Thyroid gland (tissue), 4 donors: ENCODE measurements around the gene RAB11FIP4. TPM values are rescaled to one million over a fixed set of nuclear protein-coding genes. Genes with fewer than 3 reads are reported as not detected.

Experiments
- DNase-seq, 2 donors: peaks; one replicate each; pipeline ENCODE4 v3.0.0-alpha.2; 2019
- H3K27ac ChIP-seq, 3 donors: fragments of 200-600 bp; sonication (generic); 1 replicate in 2 of 3; 2 replicates in 1 of 3; pipeline ENCODE4 v1.5.1; 2016 to 2019; ENCODE audit warnings: mild to moderate bottlenecking in 1 of 3, moderate library complexity in 1 of 3
- H3K27me3 ChIP-seq: fragments of 200-600 bp; sonication (generic); one replicate; pipeline ENCODE4 v1.5.1; 2019
- H3K36me3 ChIP-seq, 2 donors: fragments of 200-600 bp; sonication (generic); one replicate each; pipeline ENCODE4 v1.5.1; 2016 to 2019
- H3K4me1 ChIP-seq, 2 donors: fragments of 200-600 bp; sonication (generic); one replicate each; pipeline ENCODE4 v1.5.1; 2017 to 2019
- H3K4me3 ChIP-seq, 3 donors: fragments of 200-600 bp; sonication (generic); replicated peaks in 1 of 3; 1 replicate in 2 of 3; 2 replicates in 1 of 3; pipeline ENCODE4 v1.5.1; 2016; ENCODE audit warnings: mild to moderate bottlenecking in 1 of 3
- H3K9me3 ChIP-seq: fragments of 200-600 bp; sonication (generic); one replicate; pipeline ENCODE4 v1.5.1; 2017
- POLR2A ChIP-seq, 2 donors: fragments of 450-650 bp; IDR thresholded peaks; one replicate each; pipeline ENCODE4 v1.6.1; 2017; ENCODE audit warnings: antibody characterized with exemption in 2 of 2, mild to moderate bottlenecking in 2 of 2, moderate library complexity in 1 of 2
- WGBS, 2 donors: methylation state at CpG; one replicate each; pipeline ENCODE4 v1.1.5; 2017; 5-methylcytosine and 5-hydroxymethylcytosine counted together
- intact Hi-C: fragments of 100-400 bp; cut with DNase I; formaldehyde crosslinking; loops from one replicate; pipeline ENCODE4 v1.15.1; 2023
- total RNA-seq, 4 donors: library from RNA; depleted of rRNA; stranded (reverse); fragments of >200 nt; gene quantifications; one replicate each; pipeline ENCODE4 v1.2.3, GENCODE V29; 2016
- TF ChIP-seq, protein P1 (sequence below), 6 experiments: fragments of 200-600 bp in 3 of 6; fragments of 450-650 bp in 3 of 6; sonication (generic) in 3 of 6; IDR thresholded peaks; one replicate each; pipeline ENCODE4 v1.5.1; 2016 to 2019; ENCODE audit warnings: antibody characterized with exemption in 6 of 6, mild to moderate bottlenecking in 2 of 6, inconsistent platforms in 1 of 6, moderate library complexity in 1 of 6

Gene RAB11FIP4
- total RNA-seq, 4 donors from 2014 or later: 21.1 to 44.5 (median 24.9) TPM

DNA sequence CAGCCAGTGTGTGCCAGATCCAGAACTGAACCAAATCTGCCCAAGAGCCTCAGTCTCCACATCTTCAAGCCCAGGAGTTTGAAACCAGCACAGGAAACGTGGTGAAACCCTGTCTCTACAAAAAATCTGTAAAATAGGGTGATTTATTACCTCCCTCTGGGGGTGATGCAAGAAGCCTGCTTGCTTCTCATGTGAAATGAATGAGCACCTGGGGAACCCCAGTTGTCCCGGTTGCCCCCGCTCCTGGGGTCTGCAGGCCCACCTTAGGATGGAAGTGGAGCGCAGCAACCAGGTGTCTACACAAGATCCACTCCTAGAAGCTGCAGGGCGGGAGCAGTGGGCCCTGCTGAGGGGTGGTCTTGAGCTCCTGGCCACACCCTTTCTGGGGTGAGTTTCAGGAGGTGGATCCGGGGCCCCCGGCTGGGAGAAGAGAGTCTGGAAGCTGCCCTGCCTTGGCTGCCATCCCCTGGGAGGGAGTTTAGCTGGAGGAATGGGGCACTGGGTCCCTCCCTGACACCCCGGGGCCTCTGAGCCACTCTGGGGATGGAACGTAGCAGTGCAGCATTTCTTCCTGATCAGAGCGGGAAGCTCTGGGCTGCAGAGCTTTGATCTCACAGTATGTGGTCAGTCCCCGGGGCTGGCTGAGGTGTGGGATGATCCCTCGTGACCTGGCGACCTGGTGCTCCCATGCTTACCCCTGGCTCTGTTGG, 117.8 kb downstream of the RAB11FIP4 start:
- WGBS, 2 donors: 67 to 70% methylated on average over 7 to 10 of the region's 13 CpGs
- no peak overlapping the region for H3K27ac ChIP-seq
- H3K27me3 ChIP-seq: no peaks in the 10 kb centered on the region
- H3K4me3 ChIP-seq: no peak overlapping the region
- H3K4me1 ChIP-seq: peaks cover 0 to 23% of the 10 kb centered on the region in 2 donors
- TF ChIP-seq POLR2A (IDR thresholded peaks at IDR 0.05): no peak
- TF ChIP-seq, protein P1, sequence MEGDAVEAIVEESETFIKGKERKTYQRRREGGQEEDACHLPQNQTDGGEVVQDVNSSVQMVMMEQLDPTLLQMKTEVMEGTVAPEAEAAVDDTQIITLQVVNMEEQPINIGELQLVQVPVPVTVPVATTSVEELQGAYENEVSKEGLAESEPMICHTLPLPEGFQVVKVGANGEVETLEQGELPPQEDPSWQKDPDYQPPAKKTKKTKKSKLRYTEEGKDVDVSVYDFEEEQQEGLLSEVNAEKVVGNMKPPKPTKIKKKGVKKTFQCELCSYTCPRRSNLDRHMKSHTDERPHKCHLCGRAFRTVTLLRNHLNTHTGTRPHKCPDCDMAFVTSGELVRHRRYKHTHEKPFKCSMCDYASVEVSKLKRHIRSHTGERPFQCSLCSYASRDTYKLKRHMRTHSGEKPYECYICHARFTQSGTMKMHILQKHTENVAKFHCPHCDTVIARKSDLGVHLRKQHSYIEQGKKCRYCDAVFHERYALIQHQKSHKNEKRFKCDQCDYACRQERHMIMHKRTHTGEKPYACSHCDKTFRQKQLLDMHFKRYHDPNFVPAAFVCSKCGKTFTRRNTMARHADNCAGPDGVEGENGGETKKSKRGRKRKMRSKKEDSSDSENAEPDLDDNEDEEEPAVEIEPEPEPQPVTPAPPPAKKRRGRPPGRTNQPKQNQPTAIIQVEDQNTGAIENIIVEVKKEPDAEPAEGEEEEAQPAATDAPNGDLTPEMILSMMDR (IDR thresholded peaks at IDR 0.05): no peak
- DNase-seq: no peak
- intact Hi-C loops: no loop called here
- no peaks in the 10 kb centered on the region for H3K36me3 ChIP-seq
- no peaks in the 10 kb centered on the region for H3K9me3 ChIP-seq

GRCh38 chr17:31509805-31510177, 118.3 kb downstream of the RAB11FIP4 start:
- intact Hi-C loops: no loop called here
- DNase-seq: no peak
- H3K9me3 ChIP-seq: no peaks in the 10 kb centered on the region
- WGBS, 2 donors: 90 to 100% methylated on average over 2 to 4 of the region's 5 CpGs
- no peaks in the 10 kb centered on the region for H3K36me3 ChIP-seq
- no peak overlapping the region for H3K27ac ChIP-seq
- H3K4me3 ChIP-seq: no peak overlapping the region
- peaks cover 0 to 23% of the 10 kb centered on the region in 2 donors for H3K4me1 ChIP-seq
- H3K27me3 ChIP-seq: no peaks in the 10 kb centered on the region
- no peak for TF ChIP-seq POLR2A (IDR thresholded peaks at IDR 0.05)
- TF ChIP-seq, protein P1 (IDR thresholded peaks at IDR 0.05): no peak

DNA sequence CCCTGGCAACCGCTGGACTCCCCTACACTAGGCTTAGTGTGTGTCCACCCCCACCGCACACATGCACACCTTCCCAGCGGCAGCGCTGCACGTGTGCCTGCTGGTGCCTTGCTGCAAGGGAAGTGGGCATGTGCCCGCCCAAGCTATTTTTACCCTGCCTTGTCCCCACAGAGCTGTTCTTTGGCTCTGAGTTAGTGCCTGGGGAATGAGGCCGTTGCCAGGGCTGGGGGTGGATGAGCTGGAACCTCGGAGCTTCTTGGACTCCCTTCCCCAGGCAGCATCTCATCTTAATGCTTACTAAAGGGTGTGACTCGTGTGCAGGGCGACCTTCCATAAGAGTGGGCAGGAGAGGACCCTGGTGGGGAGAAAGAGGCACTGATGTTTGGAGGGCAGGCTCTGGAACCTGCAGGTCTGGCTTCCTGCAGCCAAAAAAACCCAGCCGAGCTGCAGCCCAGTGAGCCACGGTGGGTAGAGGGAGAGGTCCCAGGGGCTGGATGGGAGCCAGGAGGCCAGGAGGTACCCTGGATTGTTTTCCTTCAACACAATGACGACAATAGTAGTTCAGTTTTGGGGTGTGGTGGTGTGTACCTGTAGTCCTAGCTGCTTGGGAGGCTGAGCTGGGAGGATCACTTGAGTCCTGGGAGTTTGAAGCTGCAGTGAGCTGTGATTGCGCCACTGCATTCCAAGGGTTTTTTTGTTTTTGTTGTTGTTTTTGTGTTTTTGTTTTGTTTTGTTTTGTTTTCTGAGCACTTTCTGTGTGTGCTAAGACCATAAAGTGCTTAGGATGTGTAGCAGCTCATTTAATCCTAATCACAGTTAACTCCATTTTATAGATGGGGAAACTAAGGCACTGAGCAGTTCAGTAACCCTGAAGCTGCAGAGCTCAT, 119.1 kb downstream of the RAB11FIP4 start:
- DNase-seq: no peak
- H3K4me1 ChIP-seq: peaks cover 0 to 23% of the 10 kb centered on the region in 2 donors
- no peaks in the 10 kb centered on the region for H3K36me3 ChIP-seq
- WGBS, 2 donors: 75 to 88% methylated on average over 8 to 14 of the region's 14 CpGs
- H3K27ac ChIP-seq: no peak overlapping the region
- H3K4me3 ChIP-seq: no peak overlapping the region
- no peaks in the 10 kb centered on the region for H3K27me3 ChIP-seq
- H3K9me3 ChIP-seq: no peaks in the 10 kb centered on the region
- TF ChIP-seq POLR2A (IDR thresholded peaks at IDR 0.05): no peak
- TF ChIP-seq, protein P1 (IDR thresholded peaks at IDR 0.05): no peak
- intact Hi-C loops: no loop called here

DNA sequence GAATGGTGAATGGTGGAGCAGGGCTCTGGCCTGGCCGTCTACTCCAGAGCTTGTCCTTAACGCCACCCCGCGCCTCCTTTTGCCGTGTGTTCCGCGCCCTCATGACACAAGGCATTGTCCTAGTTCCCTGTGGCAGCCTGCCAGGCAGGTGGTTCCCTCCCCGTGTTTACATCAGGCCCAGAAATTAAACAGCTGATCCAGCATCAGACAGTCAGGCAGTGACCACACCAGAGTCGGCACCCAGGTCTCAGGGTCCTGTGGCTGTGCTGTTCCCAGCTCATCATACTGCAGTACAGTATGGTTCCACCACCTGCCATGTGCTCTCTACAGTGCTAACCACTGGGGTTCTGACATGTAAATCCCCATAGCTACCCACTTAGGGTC, 119.7 kb downstream of the RAB11FIP4 start:
- H3K4me1 ChIP-seq: peaks cover 0 to 23% of the 10 kb centered on the region in 2 donors
- DNase-seq: no peak
- H3K27me3 ChIP-seq: no peaks in the 10 kb centered on the region
- H3K36me3 ChIP-seq: no peaks in the 10 kb centered on the region
- H3K9me3 ChIP-seq: no peaks in the 10 kb centered on the region
- no peak for TF ChIP-seq POLR2A (IDR thresholded peaks at IDR 0.05)
- TF ChIP-seq, protein P1 (IDR thresholded peaks at IDR 0.05): no peak
- no peak overlapping the region for H3K4me3 ChIP-seq
- 80 to 93% methylated on average over 9 of the region's 9 CpGs for WGBS, 2 donors
- H3K27ac ChIP-seq: no peak overlapping the region
- intact Hi-C loops: no loop called here

- WGBS, 2 donors: 89 to 90% methylated on average over 7 to 9 of the region's 9 CpGs
- TF ChIP-seq, protein P1 (IDR thresholded peaks at IDR 0.05): no peak
- TF ChIP-seq POLR2A (IDR thresholded peaks at IDR 0.05): no peak
These were observed 120.1 kb downstream of the RAB11FIP4 start for GRCh38 chr17:31511580-31511979.

More at GRCh38 chr17:31511580-31511979, 120.1 kb downstream of the RAB11FIP4 start:
- Histone ChIP-seq H3K27me3 (no peaks in the 10 kb centered on the region), H3K9me3 (no peaks in the 10 kb centered on the region), H3K36me3 (no peaks in the 10 kb centered on the region), H3K27ac (no peak overlapping the region), H3K4me1 (peaks cover 0 to 23% of the 10 kb centered on the region in 2 donors), H3K4me3 (no peak overlapping the region)
- no peak for DNase-seq
- intact Hi-C loops: no loop called here
